Stimulated activated CD4-positive, alpha-beta T cell treated with anti-CD3 and anti-CD28 coated beads, TNF-alpha, amount 100 ng/mL, for 24 hours (primary cell): ENCODE results near the gene ABCB8.

Source experiments
- DNase-seq, 3 experiments: peaks; one replicate each; pipeline ENCODE4 v3.0.0-alpha.2; 2020; ENCODE audit warnings: low read depth in 3 of 3

Gene ABCB8

DNA sequence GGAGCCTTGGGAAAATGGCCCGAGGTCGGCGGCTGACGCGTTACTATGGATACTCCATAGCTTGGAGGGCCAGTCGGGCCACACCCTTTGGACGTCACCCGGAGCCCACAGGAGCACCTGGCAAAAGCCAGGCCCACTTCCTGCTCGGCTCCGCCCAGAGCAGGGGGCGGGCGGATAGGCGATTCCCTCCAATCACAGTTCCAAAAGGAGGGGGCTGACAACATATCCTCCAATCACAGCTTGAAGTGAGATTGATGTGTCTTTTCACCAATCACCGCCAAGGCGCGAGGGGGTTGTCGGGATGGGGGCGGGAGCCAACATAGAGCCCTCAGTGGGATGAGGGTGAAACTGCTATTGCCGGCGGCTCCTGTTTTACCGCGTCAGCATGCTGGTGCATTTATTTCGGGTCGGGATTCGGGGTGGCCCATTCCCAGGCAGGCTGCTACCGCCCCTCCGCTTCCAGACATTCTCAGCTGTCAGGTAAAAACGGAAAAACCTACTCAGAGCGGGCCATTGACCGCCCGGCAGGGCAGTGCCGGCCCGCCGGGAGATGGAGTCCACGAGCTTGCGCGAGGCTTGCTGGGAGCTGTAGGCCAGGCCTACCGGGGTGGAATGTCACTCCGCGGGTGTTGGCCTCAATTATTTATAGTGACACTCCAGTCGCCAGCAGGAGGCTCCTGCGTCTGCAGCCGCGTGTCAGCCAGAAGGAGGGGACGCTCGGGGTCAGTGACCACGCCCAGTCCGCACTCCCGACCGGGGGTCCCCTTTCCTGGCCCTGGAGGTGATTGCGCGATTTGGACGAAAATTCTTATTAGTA is at the start of gene ABCB8:
Gene ABCB8, plus strand, starts transcription at position 320 of the 817 bp plus-strand sequence. Its CDS starts 66 bp downstream, at position 386.
- DNase-seq = peak; percentile 92 to 97 (median 96)

DNA sequence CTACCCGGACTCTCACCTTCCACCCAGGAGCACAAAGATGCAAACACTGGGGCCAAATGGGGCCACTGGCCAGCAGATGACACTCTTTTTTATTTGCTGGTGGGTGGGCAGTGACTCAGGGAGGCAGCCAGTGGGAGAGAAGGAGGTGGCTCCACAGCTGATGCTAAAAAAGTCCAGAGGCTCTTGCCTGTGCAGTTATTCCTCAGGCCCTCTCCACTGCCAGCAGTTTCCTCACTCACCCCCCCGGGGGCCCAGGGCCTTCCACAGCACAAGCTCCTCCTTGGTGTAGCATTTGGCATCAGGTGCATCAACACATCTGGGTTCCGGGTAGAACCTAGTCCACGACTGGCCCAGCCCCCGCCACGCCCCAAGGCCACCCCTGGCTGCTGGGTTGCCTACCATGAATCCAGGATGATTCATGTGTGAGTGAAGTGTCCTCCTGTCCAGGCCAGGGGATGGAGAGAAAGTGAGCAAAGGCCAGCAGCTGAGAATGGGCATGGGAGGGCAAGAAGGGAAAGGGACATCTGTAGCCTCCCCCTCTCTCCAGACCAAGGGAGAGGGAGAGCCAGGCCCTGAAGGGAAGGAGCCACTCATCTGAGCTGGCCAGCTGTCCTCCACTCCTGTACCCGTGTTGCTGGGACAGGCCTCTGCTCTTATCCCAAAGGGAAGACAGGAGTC is 48.4 kb upstream of the ABCB8 start:
- DNase-seq = no peak

DNA sequence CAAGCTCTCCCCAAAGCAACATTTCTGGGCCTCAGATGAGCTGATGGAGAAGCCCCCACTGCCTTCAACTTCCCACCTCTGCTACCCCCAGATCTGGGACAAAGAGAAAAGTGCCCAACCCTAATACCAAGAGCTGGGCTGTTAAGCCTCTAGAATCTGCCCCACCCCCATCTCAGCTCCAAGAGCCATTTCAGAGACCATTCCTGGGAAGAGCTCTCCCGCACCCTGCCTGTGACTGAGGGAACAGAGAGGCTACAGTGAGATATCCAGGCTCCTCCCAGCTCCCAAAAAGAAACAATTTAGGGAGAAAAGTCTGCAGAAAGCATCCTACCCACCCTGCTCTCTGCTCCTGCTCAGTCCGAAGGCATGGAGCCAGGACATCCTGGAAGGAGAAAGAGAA is 47.6 kb upstream of the ABCB8 start:
- no peak for DNase-seq

DNA sequence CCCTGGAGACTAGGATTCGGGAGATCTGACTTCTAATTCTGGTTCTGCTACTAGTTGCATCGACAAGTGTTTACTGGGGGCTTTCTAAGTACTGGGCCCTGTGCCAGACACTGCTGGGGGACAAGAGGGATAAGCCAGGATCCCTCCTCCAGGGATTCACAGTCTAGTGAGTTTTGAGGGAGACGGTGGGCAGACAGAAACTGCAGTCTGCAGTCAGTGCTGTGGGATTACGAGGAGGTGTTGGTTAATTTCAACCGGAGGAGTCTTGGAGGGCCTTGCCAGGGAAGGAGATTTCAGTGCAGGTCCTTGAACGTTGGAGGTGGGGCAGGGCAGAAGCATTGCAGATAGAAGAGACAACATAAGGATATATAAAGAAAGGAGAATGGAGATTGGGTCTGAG is 46.6 kb upstream of the ABCB8 start:
- DNase-seq = no peak

DNA sequence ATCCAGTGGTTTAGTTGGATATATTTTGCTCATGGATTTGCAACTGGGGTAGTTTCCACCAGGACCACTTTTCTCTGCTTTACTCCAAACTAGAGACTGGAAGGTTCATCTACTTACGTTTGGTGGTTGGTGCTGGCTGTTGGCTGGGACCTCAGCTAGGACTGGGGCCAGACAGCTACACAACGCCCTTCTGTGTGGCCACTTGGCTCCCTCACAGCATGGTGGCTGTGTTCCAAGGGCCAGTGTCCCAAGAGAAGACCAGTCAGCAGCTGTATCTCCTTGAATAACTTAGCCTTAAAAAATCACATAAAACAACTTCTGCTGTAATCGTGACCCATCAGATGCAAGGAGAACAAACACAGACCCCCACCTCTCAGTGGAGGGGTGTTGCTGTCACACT is 45.9 kb upstream of the ABCB8 start:
- DNase-seq = no peak

DNA sequence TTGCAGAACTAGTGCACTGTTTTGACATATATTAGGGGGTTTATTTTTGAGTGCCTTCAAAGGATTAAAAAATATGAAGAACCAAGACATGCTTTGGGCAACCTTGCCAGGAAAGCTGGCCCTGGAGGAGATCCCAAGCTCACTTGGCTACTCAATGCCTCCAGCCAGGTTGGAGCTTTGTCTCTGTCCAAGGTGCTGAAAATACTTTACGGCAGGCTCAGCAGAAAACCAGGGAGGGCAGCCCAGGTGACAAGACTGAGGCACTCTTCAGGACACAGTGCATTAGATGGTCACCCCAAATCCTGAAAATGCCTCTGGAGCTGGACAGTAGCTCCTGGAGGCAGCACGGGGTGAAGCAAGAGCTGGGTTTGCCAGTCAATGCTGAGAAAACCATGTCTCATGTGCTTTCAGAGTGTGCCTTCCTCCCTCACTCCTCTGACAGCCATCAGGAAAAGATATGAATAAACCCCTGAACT is 44.3 kb upstream of the ABCB8 start:
- no peak for DNase-seq

DNA sequence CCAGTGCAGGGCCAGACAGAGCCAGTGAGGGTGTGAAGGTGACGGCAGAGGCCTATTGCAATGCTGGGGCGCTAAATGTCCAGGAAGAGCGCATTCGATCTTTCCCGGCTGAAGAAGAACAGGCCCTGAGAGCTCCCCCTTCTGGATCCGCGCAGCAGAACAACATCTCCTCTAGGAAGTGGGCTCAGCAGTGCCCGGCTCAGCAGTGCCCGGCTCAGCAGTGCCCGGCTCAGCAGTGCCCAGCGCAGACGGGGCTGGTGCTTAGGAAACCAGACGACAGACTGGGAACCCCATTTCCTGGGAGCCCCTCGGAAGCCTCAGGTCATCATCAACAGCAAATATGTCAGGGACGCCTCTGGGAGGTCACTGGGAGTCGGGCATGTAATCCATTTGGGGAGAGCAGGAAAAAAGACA is 42.1 kb upstream of the ABCB8 start:
- peak in 1 of 3 experiments; percentile 60 for DNase-seq

DNA sequence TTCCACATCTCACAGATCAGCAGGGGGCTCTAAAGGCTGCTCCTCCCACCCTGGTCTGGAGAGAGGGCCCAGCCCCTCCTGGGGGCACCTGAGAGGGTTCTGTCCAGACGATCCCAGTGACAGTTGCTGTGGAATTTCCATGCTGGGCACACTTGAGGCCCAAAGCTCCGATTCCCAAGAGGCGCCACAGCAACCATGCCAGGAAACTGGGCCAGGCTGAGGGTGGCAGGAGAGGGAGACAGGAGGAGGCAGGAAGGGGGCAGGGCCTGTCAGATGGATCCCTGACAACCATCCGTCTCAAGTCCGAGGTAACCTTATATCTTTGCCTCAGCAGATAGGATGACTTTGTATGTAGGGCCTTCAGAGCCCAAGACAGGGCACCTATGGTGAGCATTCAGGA is 41.7 kb upstream of the ABCB8 start:
- DNase-seq = no peak

DNA sequence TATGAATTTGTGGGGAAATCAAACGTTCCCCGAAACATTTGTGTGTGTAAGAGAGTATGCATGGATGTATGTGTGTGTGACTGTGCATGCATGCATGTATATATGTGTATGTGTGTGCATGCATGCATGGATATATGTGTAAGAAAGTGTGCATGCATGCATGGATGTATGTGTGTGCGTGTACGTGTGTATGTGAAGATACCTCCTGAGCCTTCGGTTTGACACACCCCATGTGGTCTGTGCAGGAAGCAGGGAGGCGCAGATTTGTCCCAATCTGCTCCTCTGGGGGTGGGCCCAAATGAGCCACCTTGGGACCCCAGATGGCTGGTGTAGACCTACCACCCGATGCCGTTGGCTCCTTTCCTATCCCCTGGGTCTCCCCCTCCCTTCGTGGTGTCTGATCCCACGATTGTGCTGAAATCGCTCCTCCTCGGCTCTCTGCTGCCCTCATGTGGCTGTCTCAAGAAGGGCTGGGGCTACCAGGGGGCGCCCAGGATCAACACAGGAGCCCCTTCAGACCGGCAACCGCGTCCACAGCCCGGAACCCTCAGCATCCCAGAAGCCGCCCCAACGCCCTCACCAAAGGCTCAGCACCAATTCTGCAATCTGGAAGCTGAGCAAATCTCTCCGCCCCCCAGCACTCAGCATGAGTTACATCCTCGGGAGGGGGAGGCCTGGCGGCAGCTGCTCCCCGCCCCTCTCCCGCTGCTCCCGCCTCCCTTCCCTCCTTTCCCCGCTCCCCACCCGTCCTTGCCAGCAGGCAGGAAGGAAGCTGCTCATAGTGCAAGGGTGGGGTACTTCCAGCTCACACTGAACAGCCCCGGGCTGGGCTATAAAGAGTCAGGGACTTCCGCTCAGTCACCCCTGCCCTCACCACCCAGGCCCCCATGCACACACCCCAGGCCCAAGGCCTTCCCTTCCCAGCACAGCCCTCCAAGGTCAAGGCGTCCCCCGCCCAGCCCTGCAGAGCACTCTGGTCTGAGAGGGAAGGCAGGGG is 39.7 kb upstream of the ABCB8 start:
- peak in 2 of 3 experiments; percentile 58 to 70 for DNase-seq

DNA sequence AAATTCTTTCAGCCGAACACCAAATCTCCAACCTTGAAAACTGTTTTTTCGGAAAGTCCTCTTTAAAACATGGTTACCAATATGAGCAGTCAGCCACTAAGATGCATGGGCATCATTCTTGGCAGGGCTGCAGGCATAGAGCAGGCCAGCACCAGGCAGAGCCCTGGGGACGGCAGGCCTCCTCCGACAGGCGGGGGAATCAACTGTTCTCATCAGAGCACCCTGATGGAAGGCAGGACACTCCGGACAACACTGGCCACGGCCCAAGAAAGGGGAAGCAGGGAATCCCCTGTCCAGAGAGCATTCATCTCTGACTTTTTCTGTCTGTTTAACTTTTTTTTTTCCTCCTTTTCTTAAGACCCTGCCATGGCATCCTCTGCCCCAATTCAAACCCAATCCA is 38.8 kb upstream of the ABCB8 start:
- DNase-seq = no peak

DNA sequence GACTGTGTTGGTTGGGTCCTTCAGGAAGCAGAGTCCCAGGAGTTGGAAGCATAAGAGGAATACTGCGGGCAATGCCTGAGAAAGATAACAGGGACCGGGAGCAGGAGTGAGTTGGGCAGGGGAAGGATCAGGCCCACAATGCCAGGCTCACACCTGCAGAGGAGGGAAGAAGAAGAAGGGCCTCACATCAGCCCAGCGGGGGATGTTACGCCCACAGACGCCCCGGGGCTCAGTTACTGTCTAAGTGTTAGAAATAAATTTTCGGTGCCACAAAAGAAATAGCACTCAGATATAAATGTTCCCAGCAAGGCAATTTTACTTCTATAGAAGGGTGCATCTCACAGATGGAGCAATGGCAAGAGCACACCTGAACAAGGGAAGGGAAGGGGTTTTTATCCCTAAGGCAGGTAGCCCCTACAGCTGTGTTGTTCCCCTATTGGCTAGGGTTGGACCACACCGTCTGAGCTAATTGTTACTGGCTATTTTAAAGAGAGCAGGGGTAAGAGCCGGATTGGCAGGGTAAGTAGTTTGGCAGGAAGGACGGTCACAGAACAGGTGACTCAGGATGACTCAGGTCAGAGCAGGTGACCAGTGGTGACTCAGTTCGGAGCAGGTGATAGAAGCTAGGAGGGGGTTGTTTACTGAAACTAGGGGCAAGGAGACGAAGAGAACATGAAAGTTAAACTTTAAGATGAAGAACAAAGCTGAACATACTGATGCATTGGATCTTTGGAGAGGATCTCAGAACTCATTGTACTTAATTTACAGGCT is 37.6 kb upstream of the ABCB8 start, which contains the start of gene NOS3:
Gene NOS3, plus strand, starts transcription at position 602 of the 771 bp plus-strand sequence. CDS start 2,787 bp downstream, outside the sequence.
- DNase-seq = no peak

DNA sequence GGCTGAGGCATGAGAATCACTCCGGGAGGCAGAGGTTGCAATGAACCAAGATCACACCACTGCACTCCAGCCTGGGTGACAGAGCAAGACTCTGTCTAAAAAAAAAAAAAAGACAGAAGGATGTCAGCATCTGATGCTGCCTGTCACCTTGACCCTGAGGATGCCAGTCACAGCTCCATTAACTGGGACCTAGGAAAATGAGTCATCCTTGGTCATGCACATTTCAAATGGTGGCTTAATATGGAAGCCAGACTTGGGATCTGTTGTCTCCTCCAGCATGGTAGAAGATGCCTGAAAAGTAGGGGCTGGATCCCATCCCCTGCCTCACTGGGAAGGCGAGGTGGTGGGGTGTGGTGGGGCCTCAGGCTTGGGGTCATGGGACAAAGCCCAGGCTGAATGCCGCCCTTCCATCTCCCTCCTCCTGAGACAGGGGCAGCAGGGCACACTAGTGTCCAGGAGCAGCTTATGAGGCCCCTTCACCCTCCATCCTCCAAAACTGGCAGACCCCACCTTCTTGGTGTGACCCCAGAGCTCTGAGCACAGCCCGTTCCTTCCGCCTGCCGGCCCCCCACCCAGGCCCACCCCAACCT is 36.1 kb upstream of the ABCB8 start:
- DNase-seq = no peak

DNA sequence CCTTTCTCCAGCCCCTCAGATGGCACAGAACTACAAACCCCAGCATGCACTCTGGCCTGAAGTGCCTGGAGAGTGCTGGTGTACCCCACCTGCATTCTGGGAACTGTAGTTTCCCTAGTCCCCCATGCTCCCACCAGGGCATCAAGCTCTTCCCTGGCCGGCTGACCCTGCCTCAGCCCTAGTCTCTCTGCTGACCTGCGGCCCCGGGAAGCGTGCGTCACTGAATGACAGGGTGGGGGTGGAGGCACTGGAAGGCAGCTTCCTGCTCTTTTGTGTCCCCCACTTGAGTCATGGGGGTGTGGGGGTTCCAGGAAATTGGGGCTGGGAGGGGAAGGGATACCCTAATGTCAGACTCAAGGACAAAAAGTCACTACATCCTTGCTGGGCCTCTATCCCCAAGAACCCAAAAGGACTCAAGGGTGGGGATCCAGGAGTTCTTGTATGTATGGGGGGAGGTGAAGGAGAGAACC is 35.4 kb upstream of the ABCB8 start:
- no peak for DNase-seq

DNA sequence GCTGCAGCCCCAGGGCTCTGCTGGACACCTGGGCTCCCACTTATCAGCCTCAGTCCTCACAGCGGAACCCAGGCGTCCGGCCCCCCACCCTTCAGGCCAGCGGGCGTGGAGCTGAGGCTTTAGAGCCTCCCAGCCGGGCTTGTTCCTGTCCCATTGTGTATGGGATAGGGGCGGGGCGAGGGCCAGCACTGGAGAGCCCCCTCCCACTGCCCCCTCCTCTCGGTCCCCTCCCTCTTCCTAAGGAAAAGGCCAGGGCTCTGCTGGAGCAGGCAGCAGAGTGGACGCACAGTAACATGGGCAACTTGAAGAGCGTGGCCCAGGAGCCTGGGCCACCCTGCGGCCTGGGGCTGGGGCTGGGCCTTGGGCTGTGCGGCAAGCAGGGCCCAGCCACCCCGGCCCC is 34.7 kb upstream of the ABCB8 start:
- DNase-seq = no peak

DNA sequence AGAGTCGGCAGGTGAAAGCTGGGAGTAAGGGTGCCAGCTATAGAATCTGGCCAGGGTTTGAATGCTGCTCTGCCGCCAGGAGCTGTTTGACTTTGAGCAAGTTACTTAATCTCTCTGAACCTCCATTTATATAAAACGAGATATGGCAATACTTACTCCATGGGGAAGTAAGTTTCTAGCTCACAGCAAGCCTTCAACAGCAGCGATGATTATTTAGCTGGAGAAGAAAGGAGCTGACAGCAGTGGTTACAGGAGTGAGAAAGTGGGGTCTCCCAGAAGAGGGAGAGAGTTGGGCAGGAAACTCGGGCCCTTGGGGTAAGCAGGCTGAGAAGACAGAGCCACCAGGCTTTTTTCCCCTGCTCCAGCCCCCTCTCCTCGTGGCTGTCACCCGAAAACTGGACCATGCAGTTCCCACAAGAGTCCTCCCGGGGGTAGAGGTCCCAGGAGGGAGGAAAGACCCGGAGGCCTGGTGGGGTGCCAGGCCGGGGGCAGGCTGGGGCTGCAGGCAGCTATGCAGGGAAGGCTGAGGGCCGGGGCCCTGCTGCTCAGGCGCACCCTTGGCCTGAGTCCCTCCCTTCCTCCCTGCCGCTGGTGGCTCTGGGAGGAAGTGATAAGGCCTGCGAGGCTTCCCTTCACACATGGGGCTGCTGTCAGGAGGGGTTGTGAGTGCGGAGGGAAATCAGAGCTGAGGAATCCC is 34.0 kb upstream of the ABCB8 start:
- no peak for DNase-seq

DNA sequence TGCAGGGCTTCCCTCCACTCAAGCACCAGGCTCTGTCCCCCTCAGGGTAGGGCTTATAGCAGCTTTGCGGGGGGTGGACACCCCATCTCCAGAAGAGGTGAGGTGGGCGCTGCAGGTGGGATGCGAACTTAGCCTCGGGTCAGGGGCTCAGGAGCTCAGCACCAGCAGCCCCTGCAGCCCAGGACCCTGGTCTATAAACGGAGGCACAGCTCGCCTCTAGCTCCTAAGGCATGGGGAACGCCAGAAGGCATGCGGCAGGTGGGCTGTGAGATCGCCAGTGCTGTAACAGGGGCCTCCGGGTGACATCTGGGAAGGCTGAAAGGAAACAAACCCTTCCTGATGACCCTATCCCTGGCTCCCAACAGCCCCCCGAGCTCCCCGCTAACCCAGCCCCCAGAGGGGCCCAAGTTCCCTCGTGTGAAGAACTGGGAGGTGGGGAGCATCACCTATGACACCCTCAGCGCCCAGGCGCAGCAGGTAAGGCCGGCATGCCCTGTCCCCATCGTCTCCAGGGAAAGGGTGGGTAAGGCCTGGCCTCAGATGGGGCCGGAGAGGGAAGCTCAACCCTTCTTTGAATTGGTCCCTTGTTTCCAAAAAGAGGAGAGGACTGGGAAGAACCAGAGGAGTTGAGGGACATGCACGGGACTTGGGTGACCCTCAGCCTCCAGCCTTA is 33.3 kb upstream of the ABCB8 start:
- no peak for DNase-seq

DNA sequence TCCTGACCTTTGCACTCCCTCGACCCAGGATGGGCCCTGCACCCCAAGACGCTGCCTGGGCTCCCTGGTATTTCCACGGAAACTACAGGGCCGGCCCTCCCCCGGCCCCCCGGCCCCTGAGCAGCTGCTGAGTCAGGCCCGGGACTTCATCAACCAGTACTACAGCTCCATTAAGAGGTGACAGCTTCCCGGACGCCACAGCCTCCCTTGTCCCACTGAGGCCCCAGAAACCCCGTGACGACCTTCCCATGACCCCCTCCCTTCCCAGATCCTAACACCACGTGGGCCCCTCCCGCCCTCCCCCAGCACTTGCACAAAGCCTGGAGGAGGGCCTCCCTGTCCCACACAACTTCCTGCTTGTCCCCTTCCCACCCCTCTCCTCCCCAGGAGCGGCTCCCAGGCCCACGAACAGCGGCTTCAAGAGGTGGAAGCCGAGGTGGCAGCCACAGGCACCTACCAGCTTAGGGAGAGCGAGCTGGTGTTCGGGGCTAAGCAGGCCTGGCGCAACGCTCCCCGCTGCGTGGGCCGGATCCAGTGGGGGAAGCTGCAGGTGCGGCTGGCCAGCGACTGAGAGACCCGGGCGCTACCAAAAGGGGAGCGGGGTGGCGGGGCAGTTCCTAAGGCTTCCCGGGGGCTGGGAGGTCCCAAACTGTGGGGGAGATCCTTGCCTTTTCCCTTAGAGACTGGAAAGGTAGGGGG is 31.7 kb upstream of the ABCB8 start:
- DNase-seq = no peak

DNA sequence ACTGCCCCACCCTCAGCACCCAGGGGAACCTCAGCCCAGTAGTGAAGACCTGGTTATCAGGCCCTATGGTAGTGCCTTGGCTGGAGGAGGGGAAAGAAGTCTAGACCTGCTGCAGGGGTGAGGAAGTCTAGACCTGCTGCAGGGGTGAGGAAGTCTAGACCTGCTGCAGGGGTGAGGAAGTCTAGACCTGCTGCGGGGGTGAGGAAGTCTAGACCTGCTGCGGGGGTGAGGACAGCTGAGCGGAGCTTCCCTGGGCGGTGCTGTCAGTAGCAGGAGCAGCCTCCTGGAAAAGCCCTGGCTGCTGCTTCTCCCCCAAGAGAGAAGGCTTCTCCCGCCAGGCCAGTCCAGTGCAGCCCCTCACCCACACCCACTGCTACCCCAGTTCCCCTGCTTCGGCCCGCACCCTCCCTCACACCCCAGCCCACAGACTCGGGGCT is 31.2 kb upstream of the ABCB8 start:
- DNase-seq = no peak

DNA sequence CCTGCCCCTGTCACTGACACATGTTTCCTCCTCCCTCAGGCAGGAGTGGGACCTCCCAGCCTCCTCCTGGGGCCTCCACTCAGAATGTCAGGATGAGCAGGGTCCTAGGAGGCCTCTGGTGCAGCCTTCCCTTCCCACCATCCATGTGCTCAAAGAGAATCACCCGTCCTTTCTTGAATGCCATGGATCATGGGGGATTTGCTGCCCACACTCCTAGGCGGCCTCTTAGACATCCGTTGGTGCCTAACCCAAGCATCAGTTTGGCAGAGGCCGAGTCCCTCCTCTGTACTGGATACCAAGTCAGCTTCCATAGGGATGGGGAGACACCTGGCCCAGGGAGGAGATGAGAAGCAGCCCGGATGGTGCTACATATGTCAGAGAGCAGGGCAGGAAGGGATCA is 30.4 kb upstream of the ABCB8 start:
- DNase-seq = no peak
